ENCODE results near the gene ALCAM.

The ALCAM gene

GRCh38 chr3:105348307-105348706 is 18.4 kb upstream of the ALCAM start (continued):
- TF ChIP-seq ZSCAN16 (tag by site-specific recombination; IDR thresholded peaks at IDR 0.05): no peak

DNA sequence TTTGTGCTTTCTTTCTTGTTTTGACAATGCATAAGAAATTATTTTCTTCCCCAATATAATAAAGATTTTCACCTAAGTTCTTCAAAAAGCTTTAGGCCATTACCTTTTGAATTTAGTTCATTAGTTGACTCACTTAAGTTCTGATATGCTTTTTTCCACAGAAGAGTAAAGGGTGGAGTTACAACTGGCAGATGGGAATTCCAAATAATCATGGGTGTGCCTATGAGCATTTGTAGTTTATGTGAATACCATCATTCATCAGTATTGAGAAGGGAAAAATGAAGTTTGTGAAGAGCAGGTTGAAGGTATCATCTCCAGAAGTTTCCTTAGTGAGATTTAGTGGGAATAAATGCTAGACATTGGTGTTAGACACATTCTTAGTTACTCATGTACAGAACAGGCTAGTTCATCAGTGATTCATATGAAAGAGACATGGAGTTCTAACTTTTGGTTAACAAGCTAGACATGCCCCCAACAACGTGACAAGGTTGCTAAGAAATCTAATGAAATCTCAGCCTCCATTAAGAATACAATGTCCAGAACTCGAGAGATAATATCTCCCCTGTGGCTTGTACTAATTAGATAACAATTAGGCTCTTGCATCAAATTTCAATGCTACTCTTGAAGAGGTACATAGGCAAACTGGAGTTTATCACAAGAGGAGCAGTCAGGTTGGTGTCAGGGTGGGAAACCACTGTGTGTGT is 16.9 kb upstream of the ALCAM start:
- ChIA-PET CTCF (no interaction called here), POLR2A (no interaction called here)
- no peaks in the 10 kb centered on the region for H3K4me1 ChIP-seq (ENCODE audit: control insufficient read depth, insufficient read depth, low read length)
- no peaks in the 10 kb centered on the region for H3K9me3 ChIP-seq (ENCODE audit: control insufficient read depth, insufficient read depth, low read depth, low read length)
- no peak overlapping the region for H3K4me3 ChIP-seq (ENCODE audit: low read depth, low read length)
- TF ChIP-seq GLI2 (tag by site-specific recombination; IDR thresholded peaks at IDR 0.05; ENCODE audit: borderline replicate concordance, low read depth): no peak
- H3K27ac ChIP-seq (ENCODE audit: extremely low read depth, low read depth, low read length): no peak overlapping the region
- H3K36me3 ChIP-seq (ENCODE audit: control insufficient read depth in 2 of 2, insufficient read depth in 1 of 2, low read length in 2 of 2): no peaks in the 10 kb centered on the region

DNA sequence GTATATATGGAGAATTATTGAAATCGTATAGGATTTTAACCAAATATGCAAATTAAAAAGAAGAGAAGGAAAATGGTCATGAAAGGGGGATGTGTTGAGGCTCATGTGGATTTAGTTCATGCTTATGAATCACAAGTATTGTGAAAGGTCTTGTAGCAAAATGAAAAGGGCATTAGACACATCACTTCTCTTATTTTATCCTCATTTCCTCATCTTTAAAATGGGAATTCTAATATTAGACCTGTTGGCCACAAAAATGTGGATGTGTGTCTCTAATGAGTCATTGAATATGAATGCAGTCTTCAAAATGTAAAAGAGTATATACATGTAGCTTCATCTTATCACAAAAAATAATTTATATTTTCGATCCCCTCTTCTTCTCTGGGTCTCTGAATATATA is 14.9 kb upstream of the ALCAM start:
- CTCF ChIA-PET: no interaction called here
- Histone ChIP-seq H3K36me3 (ENCODE audit: control insufficient read depth in 2 of 2, insufficient read depth in 1 of 2, low read length in 2 of 2) (no peaks in the 10 kb centered on the region), H3K9me3 (ENCODE audit: control insufficient read depth, insufficient read depth, low read depth, low read length) (no peaks in the 10 kb centered on the region), H3K4me3 (ENCODE audit: low read depth, low read length) (no peak overlapping the region), H3K4me1 (ENCODE audit: control insufficient read depth, insufficient read depth, low read length) (no peaks in the 10 kb centered on the region), H3K27ac (ENCODE audit: extremely low read depth, low read depth, low read length) (no peak overlapping the region)
- POLR2A ChIA-PET: no interaction called here
- TF ChIP-seq IKZF3 (tag by site-specific recombination; IDR thresholded peaks at IDR 0.05) (no peak), YY1 (tag by site-specific recombination; IDR thresholded peaks at IDR 0.05) (no peak), SCRT1 (tag by site-specific recombination; IDR thresholded peaks at IDR 0.05; ENCODE audit: borderline replicate concordance) (no peak), ZBTB20 (tag by site-specific recombination; IDR thresholded peaks at IDR 0.05) (no peak), ZNF843 (tag by site-specific recombination; IDR thresholded peaks at IDR 0.05) (no peak)

GRCh38 chr3:105352976-105353375 is 13.7 kb upstream of the ALCAM start:
- TF ChIP-seq AEBP2 (tag by site-specific recombination; IDR thresholded peaks at IDR 0.05; ENCODE audit: borderline replicate concordance) (no peak), ZNF133 (tag by site-specific recombination; IDR thresholded peaks at IDR 0.05) (no peak), ZNF660 (tag by site-specific recombination; IDR thresholded peaks at IDR 0.05) (no peak), ZSCAN18 (tag by site-specific recombination; IDR thresholded peaks at IDR 0.05) (no peak), REPIN1 (tag by site-specific recombination; IDR thresholded peaks at IDR 0.05; ENCODE audit: low read depth) (no peak), WT1 (tag by site-specific recombination; IDR thresholded peaks at IDR 0.05) (no peak), ZNF488 (tag by site-specific recombination; IDR thresholded peaks at IDR 0.05) (no peak), ZNF747 (tag by site-specific recombination; IDR thresholded peaks at IDR 0.05) (no peak)
- TF ChIP-seq, protein P1, sequence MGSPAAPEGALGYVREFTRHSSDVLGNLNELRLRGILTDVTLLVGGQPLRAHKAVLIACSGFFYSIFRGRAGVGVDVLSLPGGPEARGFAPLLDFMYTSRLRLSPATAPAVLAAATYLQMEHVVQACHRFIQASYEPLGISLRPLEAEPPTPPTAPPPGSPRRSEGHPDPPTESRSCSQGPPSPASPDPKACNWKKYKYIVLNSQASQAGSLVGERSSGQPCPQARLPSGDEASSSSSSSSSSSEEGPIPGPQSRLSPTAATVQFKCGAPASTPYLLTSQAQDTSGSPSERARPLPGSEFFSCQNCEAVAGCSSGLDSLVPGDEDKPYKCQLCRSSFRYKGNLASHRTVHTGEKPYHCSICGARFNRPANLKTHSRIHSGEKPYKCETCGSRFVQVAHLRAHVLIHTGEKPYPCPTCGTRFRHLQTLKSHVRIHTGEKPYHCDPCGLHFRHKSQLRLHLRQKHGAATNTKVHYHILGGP (tag by site-specific recombination; IDR thresholded peaks at IDR 0.05): no peak
- H3K36me3 ChIP-seq (ENCODE audit: control insufficient read depth in 2 of 2, insufficient read depth in 1 of 2, low read length in 2 of 2): no peaks in the 10 kb centered on the region
- ChIA-PET POLR2A (no interaction called here), CTCF (no interaction called here)
- no peak overlapping the region for H3K4me3 ChIP-seq (ENCODE audit: low read depth, low read length)
- no peak overlapping the region for H3K27ac ChIP-seq (ENCODE audit: extremely low read depth, low read depth, low read length)
- H3K4me1 ChIP-seq (ENCODE audit: control insufficient read depth, insufficient read depth, low read length): no peaks in the 10 kb centered on the region
- no peaks in the 10 kb centered on the region for H3K9me3 ChIP-seq (ENCODE audit: control insufficient read depth, insufficient read depth, low read depth, low read length)

Measured in HEK293 (cell line).